Measurements from ENCODE around the gene MPDU1.

DNA sequence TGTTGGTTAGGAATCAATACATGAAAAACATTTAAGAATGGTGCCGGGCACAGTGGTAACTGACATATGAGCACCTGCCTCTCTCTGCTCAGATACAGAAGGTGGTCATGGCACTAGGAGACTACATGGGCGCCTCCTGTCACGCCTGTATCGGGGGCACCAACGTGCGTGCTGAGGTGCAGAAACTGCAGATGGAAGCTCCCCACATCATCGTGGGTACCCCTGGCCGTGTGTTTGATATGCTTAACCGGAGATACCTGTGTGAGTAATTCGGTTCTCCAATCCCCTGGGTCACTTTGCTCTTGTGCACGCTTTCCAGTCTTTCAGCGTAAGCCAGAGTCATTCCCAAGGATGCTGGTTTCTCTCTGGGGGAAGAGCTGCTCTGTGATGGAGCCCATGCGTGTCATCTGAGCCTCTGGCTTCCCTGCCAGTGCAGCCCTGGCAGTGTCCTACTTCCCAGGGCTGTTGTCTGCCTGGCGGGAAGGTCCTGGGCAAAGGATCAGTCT lies 7.2 kb upstream of the MPDU1 start:
- TF ChIP-seq POLR2A (IDR thresholded peaks at IDR 0.05; ENCODE audit: low read length) (peak; percentile 21), GATA1 (IDR thresholded peaks at IDR 0.05; ENCODE audit: low read depth, low read length) (no peak)

Data from erythroblast (primary cell).